Medulla oblongata (tissue), 1 donor: Measurements from ENCODE around the gene KLF4.

Experiments
- DNase-seq: peaks from one replicate; pipeline ENCODE4 v3.0.0-alpha.2; 2015; ENCODE audit errors: extremely low spot score

KLF4 gene

DNA sequence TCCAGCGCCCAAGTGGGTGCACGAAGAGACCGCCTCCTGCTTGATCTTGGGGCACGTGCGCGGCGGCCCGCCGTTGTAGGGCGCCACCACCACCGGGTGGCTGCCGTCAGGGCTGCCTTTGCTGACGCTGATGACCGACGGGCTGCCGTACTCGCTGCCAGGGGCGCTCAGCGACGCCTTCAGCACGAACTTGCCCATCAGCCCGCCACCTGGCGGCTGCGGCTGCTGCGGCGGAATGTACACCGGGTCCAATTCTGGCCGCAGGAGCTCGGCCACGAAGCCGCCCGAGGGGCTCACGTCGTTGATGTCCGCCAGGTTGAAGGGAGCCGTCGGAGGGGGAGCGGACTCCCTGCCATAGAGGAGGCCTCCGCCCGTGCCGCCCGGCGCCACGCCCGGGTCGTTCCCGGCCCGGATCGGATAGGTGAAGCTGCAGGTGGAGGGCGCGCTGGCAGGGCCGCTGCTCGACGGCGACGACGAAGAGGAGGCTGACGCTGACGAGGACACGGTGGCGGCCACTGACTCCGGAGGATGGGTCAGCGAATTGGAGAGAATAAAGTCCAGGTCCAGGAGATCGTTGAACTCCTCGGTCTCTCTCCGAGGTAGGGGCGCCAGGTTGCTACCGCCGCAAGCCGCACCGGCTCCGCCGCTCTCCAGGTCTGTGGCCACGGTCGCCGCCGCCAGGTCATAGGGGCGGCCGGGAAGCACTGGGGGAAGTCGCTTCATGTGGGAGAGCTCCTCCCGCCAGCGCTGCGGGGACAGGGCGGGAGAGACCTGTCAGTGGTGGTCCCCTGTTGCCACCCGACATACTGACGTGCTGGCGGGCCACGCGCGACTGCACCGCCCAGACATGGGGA is 1.8 kb downstream of the KLF4 start:
- peak; percentile 32 for DNase-seq

DNA sequence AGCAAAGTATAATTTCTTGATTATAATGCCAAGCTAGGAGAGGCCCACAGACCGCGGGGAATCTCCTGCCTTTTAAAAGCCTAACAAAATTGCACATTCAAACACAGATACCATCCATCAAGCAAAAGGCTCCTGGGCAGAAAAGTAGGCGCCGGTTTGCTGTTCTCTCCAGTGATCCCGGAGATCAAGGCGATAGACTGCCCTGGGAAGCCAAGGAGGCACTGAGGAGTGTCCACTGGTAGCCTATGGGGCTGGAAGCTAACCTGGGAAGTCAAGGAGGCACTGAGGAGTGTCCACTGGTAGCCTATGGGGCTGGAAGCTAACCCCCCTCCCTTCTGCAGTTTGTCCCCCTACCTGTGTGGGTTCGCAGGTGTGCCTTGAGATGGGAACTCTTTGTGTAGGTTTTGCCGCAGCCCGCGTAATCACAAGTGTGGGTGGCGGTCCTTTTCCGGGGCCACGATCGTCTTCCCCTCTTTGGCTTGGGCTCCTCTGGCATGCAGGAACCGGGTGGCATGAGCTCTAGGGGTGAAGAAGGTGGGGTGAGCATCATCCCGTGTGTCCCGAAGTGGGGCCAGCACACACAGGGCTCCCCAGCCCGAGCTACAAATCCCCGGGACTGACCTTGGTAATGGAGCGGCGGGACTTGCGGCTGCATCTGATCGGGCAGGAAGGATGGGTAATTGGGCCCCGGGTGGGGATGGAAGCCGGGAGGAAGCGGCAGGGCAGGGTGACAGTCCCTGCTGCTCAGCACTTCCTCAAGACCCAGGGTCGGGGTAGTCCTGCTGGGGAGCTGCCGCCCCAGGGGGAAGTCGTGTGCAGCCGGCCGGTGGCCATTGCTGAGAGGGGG is 2.7 kb downstream of the KLF4 start:
- DNase-seq, result no peak

DNA sequence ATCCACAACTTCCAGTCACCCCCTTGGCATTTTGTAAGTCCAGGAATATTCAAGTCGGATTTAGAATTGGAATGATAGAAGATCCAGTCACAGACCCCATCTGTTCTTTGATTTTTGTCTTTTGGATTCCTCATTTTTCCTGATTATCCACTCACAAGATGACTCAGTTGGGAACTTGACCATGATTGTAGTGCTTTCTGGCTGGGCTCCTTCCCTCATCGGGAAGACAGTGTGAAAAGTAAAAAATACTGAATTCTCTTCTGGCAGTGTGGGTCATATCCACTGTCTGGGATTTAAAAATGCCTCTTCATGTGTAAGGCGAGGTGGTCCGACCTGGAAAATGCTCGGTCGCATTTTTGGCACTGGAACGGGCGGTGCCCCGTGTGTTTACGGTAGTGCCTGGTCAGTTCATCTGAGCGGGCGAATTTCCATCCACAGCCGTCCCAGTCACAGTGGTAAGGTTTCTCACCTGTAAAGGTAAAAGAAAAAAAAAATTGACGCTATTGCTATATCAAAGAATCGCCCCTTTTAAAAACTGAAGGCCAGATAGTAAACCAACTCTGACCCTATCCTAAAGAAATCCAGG is 4.0 kb downstream of the KLF4 start:
- no peak for DNase-seq

DNA sequence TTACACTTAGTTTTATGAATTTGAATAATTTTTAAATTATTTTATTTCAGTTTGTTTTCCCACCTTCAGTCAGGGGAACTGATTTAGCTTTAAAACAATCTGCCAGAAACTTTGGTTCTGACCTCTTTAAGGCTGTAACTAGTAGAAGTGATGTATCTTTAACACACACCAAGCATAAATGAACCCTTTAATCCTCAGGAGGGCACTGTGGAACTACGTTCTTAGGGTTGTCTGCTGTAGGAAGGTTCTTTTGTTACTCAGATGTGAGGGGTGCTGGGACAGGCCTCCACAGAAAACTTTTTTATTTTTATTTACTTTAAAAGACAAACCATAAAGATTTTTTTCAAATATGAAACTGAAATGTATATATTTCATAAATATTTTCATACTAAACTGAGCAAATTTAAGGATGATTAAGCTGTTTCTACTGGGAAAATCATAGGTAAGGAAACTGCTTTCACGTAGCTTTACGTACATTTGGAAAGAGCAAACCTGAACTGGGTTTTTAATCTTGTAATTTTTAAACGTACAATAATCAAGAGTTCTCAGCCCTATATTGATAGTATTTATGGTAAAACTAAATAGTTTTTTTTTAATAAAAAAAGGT is 5.3 kb downstream of the KLF4 start:
- DNase-seq, result peak; percentile 86

DNA sequence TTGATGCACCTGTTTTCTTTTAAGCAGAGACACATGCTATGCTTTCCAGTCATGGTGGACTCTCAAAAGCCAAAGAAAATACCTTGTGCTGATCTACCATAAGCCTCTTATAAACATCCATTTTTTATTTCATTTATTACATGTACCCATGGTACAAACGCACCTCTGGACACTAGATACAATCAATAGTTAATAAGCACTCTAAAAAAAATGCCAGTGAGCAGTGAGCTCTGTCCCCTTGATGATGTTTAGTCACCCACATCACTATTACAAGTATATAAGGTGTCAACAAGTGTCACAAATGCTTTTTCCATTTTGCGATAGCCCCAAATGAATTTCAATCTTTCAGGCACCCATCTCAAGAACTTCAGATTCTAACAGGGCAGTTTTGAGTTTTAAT is 5.9 kb downstream of the KLF4 start:
- no peak for DNase-seq

DNA sequence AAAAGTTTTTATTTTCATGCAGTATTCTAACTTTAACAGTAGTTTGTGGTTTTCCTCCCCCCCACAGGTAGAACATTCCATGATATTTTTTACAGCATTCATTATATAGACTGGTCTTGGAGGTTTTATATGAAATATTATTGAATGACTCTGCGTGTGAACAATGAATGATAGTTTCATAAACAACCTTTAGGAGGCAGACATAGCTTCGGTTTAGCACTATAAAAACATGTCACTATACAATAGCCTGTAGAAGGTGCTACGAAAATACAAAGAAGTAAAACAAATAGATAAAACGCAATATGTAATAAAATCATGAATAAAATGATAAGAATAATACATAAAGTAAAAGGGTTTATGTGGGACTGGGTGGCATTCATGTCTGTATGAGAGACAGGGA is 8.5 kb downstream of the KLF4 start:
- no peak for DNase-seq

DNA sequence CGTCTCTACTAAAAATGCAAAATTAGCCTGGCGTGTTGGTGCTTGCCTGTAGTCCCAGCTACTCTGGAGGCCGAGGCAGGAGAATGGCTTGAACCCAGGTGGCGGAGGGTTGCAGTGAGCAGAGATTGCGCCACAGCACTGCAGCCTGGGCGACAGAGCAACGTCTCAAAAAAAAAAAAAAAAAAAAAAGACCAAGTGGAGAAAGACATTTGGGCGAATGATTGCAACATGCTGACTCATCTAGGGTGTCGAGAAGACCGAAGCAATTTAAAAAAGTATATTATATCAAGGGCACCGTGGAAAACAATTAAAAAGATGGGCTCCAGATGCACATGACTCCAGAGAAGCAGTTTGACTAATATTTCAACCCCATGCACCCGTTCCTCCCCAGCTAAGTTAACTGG is 9.2 kb downstream of the KLF4 start:
- DNase-seq, result no peak

DNA sequence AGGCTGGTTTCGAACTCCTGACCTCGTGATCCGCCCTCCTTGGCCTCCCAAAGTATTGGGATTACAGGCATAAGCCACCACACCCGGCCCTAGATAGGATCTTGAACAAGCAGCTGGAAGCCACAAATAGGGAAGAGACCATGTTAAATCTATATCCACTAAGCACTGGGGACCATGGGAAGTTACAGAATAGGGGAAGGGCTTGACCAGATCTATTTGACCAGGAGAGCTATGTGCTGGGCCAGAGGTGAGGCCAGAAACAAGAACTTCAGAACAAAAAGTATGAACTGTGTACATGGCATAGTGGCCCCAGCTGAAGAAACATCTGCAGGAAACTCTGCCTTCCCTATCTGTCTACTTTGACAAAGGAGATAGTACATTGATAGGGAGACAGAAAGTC is 10.8 kb downstream of the KLF4 start:
- DNase-seq, result no peak

DNA sequence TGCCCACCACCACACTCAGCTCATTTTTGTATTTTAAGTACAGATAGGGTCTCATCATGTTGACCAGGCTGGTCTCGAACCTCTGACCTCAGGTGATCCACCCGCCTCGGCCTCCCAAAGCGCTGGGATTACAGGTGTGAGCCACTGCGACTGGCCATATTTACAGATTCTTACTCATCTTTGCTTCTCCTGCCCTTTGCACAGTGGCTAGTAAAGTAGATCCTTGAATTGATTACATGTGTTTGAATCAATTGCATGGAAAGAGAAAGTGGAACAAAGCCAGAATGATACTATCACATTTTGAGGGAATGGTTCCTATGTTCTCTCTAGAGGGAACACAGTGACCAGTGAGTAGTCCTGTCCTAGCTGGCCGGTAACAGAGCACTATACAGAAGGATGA is 15.4 kb downstream of the KLF4 start:
- DNase-seq, result no peak

DNA sequence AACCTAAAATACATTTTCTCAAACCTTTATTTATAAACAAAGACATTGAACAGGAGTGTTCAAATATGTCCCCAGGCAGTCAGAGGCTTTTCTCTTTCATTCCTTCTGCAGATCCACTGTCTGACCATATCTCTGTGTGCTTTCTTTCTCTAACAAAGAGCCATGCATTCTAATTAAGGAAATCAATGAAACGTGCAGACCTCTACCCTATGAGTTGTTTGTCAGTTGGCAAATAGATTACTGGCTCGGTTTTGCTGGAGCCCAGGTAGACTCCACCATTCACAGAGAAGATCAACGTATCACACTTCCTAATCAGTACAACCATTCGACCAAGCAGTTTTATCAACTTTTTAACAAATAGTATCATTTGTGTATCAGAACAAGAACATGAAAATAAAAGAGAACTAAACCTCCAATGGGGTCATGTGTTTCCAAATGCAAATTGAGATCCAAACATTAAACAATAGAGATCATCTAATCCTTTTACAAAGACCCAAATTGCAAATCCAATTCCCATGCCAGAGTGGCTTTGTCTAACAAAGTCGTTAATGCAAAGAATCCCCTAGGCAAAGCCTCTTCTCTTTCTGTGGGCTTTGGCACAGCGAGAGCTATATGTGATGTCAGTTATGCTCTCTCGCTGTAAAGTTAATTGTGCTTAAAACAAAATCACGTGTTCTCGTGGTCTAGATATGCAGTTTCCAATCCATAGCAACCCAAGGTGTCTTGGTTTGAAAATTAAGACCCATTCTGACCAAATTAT is 16.8 kb downstream of the KLF4 start:
- DNase-seq, result no peak

DNA sequence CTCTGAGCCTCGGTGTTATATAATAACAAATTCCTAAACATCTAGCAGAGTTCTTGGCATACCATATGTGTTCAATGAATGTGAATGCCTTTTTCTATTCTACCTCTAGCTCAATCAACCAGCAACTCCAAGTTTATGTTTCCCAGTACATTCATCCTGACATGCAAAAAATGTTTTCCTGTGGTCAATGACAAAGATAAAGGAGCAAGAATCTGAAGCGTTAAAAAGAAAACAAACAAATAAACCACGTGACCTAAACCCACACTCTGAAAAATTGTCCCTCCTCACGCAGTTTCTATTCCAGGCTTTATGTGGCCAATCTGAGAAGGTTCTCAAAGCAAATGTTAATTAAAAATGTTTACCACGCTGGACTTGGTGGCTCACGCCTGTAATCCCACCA is 18.0 kb downstream of the KLF4 start:
- no peak for DNase-seq

DNA sequence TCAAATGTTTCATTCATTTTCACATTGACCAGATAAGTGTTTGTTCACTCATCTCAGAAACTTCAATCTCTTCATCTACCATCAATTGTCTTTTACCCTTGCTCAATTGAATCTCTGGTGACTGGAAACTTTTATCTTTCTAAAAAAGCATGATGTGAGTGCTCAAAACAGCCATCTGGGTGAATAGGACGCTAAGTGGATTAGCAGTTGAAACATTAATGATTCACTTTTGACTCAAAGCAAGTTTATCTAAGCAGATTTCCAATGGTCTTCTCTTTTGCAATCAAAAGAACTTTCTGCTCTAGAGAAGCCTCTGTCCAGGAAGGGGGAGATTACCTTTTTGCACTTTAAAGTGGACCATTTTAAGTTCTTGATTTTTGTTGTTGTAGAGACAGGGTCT is 22.2 kb downstream of the KLF4 start:
- no peak for DNase-seq

DNA sequence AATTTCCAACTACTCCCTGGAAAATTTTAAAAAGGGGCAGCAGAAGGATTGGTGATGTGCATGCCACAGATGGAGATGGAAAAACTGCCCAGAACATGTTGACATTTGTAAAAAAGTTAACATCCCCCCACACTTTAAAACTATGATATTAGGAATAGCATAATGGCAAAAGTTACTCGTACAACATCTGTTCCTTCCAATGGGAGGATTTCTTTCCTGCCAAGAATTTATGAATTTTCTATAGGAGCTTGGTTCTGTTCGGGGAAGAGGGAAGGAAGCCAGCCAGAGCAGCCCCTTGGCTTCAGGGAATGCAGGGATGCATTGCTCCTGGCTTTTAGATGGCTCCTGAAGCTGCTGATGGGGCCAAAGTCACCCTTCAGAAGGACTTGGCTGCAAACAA is 22.7 kb downstream of the KLF4 start:
- DNase-seq, result no peak

DNA sequence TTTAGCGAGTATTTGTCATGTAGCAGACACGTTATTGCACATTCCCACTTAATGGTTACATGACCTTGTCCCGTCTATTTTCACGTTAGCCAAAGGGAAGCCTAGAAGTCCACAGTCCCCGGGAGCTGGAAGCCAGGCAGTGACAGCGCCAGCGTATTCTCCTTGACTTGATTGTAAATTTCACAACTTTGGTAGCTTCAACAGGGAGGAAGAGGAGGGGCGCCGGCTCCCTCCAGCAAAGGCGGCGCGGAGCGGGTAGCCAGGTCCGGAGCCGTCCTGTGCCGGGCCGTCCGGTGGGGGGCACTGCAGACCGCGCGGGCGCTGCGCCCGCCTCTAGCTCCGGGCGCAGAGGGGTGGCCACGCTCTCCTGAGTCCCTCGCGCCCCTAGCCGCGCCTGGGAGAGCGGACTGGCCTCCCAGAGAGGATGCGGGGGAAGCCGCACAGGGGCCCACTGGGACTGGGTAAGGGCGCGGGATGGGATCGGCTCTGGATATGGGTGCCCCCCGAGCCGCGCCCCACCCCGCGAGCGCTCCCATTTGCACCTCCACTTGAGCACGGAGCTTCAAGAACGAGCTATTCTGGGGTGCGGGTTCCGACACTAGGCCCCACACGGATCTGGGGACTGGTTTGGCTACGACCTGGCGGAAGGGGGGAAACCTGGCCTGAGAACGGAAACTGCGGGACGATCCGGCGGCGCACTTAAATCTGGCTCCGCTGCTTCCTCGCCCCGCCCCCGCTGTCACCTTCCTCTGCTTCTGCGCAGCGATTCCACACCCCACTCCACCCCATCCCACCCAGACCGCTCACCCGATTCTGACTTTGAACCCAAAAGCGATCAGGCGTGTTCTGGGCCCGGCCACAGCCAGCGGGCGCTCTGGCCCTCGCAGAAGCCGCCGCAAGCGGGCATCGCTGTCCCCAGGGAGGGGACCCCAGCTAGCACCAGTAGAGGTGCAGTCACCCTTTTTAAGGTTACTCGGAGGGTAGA is 23.8 kb downstream of the KLF4 start:
- DNase-seq, result peak; percentile 43

DNA sequence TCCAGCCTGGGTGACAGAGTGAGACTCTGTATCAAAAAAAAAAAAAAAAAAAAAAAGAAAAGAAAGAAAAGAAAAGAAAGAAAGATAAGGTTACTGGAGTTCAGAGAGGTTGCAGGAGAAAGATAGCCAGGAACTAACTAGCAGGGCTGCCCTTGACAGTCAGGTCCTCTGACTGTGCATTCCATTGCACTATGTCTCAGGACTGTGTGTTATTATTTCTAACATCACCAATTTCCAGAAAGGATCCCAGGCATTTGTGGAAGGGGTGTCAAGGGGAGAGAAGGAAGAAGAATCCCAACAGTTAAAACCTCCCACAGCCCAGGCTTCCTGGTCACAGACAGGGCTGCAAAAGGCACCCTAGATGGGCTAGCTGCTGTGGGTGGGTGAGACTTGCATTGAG is 25.1 kb downstream of the KLF4 start:
- DNase-seq, result no peak

DNA sequence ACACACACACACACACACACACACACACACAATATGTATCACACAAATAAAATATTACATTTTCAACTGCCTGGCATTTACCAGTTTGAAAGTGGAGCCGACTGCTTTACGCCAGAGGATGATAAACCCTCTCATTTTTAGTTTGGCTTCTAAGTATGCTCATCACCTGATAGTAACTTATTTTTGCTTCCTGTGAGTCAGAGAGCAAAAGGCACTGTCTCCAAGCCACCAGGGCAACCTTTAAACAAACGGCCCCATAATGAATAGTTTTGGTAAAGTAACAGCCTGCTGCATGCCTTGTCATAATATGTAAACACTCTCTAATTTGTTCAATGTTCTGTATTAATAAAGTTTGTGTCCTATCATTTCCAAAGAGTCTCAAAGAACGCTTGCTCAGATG is 26.9 kb downstream of the KLF4 start:
- no peak for DNase-seq

DNA sequence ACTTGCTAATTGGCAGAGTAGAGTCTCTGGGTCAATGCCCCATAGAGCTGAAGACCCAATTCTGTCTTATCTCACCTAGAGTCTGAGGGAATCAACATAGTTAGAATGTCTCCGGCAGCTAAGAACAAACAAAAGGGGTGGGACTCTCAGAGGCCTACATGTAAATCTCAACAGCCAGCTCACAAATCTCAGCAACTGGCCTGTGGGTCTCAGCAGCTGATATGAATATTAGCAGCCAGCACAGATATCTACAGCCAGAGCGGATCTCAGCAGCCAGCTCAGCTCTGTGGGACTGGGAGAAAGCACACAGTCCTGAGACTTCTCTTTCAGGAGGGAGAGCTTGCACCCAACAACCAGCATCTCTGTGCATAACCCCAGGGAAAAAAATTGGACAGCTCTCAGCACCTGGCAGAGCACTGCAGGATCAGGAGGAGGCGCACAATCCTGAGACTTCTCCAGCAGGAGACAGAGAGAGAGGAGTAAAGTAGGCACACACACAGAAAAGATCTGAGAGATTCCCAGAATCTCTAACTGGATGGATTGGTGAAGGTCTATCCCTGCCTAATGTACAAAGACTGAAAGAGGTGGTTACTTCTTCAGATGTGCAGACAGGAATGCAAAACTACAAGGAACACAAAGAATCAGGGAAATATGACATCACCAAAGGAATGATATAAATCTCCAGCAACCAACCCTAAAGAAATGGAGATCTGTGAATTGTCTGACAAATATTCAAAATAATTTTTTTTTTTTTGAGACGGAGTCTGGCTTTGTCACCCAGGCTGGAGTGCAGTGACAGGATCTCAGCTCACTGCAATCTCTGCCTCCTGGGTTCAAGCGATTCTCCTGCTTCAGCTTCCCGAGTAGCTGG is 29.2 kb downstream of the KLF4 start:
- DNase-seq, result no peak

DNA sequence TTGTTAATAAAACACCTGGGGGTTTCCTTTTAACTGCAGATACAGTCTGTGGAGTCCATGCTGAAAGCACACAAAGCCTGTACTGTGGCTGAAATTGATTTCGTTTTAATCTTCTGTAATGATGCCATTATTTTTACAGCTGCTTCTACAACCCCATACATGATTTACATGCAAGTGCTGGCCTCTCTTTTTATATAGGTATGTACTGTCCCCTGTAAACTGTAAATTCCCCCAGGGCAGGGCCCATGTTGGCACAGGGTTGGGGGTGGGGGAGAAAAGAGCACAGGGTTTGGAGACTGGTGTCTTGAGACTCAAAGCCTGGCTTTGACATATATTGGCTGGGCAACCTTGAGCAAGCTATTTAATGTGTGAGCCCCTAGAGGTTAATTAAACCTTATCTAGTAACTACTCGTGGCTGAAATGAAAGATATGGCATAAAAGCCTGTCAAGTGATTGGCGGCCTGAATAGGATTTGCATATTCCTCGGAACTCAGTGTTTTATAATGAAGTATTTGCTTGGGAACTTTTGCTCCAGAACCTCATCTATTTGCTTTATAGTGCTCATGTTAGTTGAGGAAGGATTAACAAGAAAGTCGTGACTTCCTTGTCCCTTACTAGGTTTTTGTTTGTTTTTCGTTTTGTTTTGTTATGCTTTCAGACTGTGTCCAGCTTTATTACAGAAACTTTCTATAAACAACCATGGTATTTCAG is 34.0 kb downstream of the KLF4 start:
- no peak for DNase-seq

DNA sequence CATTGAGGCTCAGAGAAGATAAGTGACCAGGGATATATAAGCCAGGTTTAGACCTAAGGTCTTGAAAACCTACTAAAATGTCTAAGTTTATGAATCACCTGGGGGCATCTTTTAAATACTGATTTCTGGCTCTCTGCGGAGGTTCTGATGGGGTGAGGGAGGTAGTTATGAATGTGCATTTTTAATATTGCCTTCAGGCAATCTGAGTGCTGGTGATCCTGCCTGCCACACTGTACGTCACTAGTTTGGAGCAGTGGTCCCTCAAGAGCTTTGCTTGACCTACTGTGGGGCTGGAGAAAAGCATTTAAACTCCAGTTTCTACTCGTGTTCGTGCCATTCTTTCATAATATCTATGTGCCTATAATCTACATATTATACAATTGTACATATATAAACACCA is 36.1 kb downstream of the KLF4 start:
- no peak for DNase-seq
